Measurements from ENCODE around the gene SP9. TPM values are rescaled to one million over a fixed set of nuclear protein-coding genes. Genes with fewer than 3 reads are reported as not detected.
A peak's percentile ranks its signal among the peaks of the same experiment; 100 is the strongest.

The SP9 gene
- not detected in 2 replicates for total RNA-seq (2014; rRNA removed; shearing (Covaris generic); ENCODE audit: low replicate concordance)

GRCh38 chr2:174334781-174335251, at the start of gene SP9:
SP9 (plus strand) TSS chr2:174334954; CDS start chr2:174335093, 139 bp downstream.
- H3K36me3 ChIP-seq, result no peaks in the 10 kb centered on the region
- DNase-seq, result peak; percentile 67
- peaks cover 17% of the 10 kb centered on the region for H3K27me3 ChIP-seq
- peak within 1 kb of the TSS; percentile 44 for H3K4me3 ChIP-seq
- H3K9me3 ChIP-seq, result no peaks in the 10 kb centered on the region

DNA sequence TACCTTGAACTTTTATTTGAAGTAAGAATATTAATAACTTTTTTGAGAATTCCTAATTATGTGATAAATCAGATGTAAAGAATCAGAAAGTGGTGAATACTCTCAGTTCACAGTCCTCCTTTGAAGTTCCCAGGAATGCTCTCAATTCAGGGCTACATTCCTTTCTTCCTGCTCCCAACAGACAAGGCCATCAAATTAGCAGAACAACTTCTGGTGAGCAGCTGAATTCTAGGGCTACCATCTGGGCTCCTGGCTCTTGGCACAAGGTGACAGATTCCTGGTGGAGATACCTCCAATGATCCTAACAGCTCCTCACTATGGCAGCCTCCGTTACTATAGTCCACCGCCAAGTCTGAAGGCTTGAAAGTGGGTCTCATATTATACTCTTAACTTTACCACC, 48.6 kb upstream of the SP9 start:
- no peak for DNase-seq
- Histone ChIP-seq H3K27me3 (no peaks in the 10 kb centered on the region; the same call in none of the 2 replicates), H3K9me3 (no peaks in the 10 kb centered on the region), H3K4me3 (no peak overlapping the region), H3K36me3 (no peaks in the 10 kb centered on the region)

DNA sequence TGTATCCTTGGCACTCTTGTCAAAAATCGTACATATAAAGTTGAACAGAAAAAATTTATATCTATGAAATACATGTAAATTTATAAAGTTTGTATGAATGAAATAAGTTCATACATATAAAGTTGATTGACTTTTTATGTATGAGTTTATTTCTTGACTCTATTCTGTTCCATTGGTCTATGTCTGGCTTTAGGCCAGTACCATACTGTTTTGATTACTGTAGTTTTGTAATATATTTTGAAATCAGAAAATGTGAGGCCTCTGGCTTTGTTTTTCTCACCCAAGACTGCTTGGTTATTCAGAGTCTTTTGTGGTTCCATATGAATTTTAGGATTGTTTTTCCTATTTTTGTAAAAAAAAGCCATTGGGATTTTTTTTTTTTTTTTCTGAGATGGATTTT, 41.8 kb upstream of the SP9 start:
- H3K9me3 ChIP-seq, result peaks cover 3% of the 10 kb centered on the region; the same call in 1 of the 2 replicates
- DNase-seq, result no peak
- H3K27me3 ChIP-seq, result no peaks in the 10 kb centered on the region
- no peaks in the 10 kb centered on the region for H3K36me3 ChIP-seq
- no peak overlapping the region for H3K4me3 ChIP-seq

- peaks cover 12% of the 10 kb centered on the region for H3K27me3 ChIP-seq
- no peak for DNase-seq
- no peaks in the 10 kb centered on the region for H3K9me3 ChIP-seq
- H3K36me3 ChIP-seq, result no peaks in the 10 kb centered on the region
- no peak overlapping the region for H3K4me3 ChIP-seq
Measured at GRCh38 chr2:174300114-174300513, 34.6 kb upstream of the SP9 start.

GRCh38 chr2:174312581-174313234, 22.0 kb upstream of the SP9 start:
- no peak for DNase-seq
- Histone ChIP-seq H3K9me3 (no peaks in the 10 kb centered on the region), H3K36me3 (no peaks in the 10 kb centered on the region), H3K27me3 (peaks cover 17% of the 10 kb centered on the region), H3K4me3 (no peak overlapping the region)

DNA sequence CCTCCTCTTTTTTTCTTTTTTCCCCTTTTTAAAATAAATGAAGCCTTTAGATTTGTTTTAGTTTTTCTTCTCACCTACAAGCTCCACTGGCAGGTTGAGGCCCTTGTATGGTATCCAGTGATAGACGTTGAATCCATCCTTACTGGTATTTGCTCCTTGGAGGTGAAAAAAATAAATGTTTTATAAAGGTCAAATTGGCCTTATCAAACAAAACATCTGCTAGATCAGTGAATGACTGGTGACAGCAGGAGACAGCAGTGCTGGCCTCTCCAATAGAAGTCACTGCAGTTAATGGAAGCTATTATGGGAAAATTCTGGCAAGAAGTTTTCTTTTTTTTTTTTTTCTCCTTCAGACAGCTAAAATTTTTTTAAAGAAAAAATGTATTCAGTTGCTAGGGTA, 12.6 kb upstream of the SP9 start:
- Histone ChIP-seq H3K36me3 (no peaks in the 10 kb centered on the region), H3K9me3 (no peaks in the 10 kb centered on the region), H3K27me3 (peaks cover 8% of the 10 kb centered on the region; the same call in 1 of the 2 replicates), H3K4me3 (no peak overlapping the region)
- DNase-seq, result no peak

DNA sequence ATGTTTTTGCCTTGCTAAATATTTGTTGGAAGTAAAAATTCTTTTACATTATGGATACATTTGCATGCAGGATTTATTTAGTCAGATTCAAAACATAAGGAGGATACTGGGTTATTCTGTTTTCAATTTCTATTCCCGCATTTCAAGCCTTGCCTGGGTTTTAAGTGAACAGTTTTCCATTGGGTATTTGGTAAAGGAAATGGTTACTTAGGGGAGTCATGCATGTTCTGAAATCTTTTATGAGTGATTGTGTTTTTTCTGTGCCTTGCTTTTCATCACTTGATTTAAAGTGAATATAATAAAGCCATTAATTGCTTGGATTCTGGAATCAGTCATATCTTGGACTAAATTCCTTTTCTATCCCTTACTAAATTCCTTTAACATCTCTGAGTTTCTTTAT, 12.0 kb upstream of the SP9 start:
- peaks cover 14% of the 10 kb centered on the region for H3K27me3 ChIP-seq
- H3K9me3 ChIP-seq, result no peaks in the 10 kb centered on the region
- no peak for DNase-seq
- no peak overlapping the region for H3K4me3 ChIP-seq
- H3K36me3 ChIP-seq, result no peaks in the 10 kb centered on the region

GRCh38 chr2:174324530-174324929, 10.2 kb upstream of the SP9 start:
- Histone ChIP-seq H3K9me3 (no peaks in the 10 kb centered on the region), H3K27me3 (peaks cover 17% of the 10 kb centered on the region), H3K4me3 (no peak overlapping the region), H3K36me3 (no peaks in the 10 kb centered on the region)
- no peak for DNase-seq

- DNase-seq, result no peak
Measured at GRCh38 chr2:174325373-174326160, 9.2 kb upstream of the SP9 start.

DNA sequence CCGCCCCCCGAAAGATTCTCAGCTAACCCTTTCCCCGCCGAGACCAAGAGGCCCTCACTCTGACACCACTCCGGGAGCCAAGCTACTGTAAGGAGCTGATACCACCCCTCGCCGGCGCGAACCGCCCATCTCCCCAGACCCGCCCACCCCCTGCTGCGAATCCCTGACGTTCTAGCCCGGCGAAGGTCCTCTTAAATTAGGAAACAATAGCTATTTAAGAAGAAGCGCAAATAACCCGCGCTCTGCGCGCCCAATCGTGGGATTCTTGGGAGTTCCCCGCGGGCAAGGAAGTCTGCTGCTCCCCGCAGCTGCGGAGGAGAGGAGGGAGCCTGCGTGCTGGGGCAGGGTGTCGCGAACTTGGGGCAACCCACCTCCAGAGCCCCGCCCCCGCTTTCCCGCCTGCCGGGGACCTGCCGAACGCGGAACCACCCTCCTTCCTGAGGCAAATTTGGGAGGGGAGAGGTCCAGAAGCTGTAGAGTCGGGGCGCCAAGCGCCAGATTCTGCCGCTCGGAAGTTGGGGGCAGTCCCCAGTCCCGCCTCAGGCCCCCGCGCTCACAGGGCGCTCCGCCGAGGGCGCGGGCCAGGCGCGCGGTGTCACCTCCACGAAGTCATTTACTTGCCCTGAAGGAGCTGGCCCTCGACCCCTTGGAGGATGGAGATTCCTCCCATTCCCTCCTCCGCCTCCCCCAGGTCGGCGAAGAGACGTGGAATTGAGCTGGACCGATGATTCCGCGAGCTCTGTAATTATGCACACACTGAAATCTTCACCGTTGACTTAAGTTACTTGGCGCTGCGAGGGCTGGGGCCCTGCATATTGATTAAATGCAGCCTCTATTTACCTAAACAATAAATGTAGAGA, 8.4 kb upstream of the SP9 start:
- no peak for DNase-seq
- H3K9me3 ChIP-seq, result no peaks in the 10 kb centered on the region
- peaks cover 16% of the 10 kb centered on the region for H3K27me3 ChIP-seq
- H3K4me3 ChIP-seq, result peak overlapping the region; percentile 38
- H3K36me3 ChIP-seq, result no peaks in the 10 kb centered on the region

More at GRCh38 chr2:174325373-174326160, 9.2 kb upstream of the SP9 start:
- H3K9me3 ChIP-seq, result no peaks in the 10 kb centered on the region
- no peak overlapping the region for H3K4me3 ChIP-seq
- H3K27me3 ChIP-seq, result peaks cover 16% of the 10 kb centered on the region
- H3K36me3 ChIP-seq, result no peaks in the 10 kb centered on the region

DNA sequence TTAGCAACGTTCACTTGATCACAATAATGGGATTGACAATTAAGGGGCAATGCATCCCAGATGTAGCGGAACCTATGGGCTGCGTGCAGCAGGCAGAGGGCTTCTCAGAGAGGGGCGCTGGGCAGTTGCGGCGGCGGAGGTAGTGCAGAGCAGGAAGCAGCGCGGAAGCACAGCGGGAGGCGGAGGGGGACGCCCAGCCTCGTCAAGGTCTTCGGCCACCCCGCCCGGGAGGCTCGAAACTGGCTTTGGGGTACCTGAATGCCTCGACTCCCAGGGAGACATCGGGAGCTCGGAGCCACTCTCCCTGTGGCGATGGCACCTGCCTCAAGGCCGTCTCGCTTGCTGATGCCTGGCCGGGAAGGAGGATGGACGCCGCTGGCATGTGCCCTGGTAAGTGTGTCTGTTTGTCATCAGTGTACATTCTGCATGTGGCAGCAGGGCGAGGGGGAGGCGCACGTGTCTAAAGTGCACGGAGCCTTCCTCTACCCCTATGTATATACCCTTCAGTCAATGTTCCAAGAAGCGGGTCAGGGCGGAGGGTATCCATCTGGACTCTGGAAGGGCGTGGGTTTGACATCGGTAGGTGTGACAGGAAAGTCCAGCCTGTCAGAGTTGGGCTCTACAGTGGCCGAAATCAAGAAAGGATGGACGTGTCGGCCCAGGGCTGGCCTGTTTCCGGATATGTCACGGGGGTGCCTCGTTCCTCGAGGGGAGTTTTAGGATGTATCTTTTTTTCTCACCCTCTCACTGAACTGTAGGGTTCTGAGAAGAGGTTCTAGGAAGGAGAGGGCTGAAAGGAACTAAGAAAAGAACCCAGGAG, 7.5 kb upstream of the SP9 start:
- peaks cover 16% of the 10 kb centered on the region for H3K27me3 ChIP-seq
- H3K4me3 ChIP-seq, result no peak overlapping the region
- H3K9me3 ChIP-seq, result no peaks in the 10 kb centered on the region
- no peak for DNase-seq
- no peaks in the 10 kb centered on the region for H3K36me3 ChIP-seq

DNA sequence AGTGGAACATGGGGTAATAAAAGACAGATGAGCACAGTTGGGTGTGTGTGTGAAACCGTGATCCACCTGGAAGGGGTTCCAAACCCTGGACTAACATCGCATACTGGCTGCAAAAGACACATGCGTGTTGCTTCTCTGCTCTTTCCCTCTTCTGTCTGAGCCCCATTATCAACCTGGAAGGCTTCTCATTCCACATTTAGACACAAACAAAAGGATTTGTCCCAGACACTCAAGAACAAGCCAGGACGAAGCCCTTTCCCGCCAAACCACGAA, 7.0 kb upstream of the SP9 start:
- no peaks in the 10 kb centered on the region for H3K9me3 ChIP-seq
- H3K27me3 ChIP-seq, result peaks cover 16% of the 10 kb centered on the region
- DNase-seq, result no peak
- H3K4me3 ChIP-seq, result no peak overlapping the region
- no peaks in the 10 kb centered on the region for H3K36me3 ChIP-seq

DNA sequence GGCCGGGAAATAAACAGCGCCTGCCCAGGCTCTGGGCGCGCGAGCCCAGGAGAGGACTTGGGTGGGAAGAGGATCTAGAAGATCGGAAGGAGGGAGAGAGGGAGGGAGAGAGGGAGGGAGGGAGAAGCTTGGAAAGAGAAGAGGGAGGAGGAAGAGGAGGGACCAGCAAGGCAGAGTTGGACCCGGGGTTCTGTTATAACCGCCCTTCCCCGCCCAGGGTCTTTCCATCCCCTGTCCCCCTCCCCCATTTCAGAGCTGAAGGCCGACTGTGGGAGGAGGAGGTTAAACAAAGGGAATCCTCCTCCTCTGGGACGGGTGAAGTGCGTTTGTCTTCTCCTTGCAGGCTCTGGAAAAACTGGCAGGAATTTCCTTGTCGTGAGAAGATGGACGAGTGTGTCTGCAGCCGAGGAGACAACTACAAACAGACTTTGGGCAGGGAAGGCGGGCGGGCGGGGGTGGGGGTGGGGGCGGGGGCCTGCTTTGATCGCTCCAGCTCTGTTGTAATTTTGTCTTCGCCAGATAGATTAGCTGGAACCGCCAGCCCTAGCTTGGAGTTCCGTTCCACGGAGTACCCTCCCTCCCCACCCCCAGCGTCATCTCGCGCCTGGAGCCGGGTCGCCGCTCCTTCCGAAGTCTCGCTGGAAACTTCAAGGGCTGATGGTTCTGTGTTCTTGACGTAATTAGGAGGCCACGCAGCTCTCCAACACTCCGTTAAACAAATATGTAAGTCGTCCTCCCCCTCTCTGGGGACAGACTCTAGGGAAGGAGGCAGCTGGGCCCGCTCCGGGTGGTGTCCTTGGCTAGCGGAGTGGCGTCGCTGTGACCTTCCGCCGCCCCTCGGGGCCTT, 6.4 kb upstream of the SP9 start:
- H3K9me3 ChIP-seq, result no peaks in the 10 kb centered on the region
- DNase-seq, result no peak
- H3K27me3 ChIP-seq, result peaks cover 16% of the 10 kb centered on the region
- H3K4me3 ChIP-seq, result no peak overlapping the region
- no peaks in the 10 kb centered on the region for H3K36me3 ChIP-seq

GRCh38 chr2:174328961-174329715, 5.6 kb upstream of the SP9 start:
- DNase-seq, result no peak
- Histone ChIP-seq H3K27me3 (peaks cover 16% of the 10 kb centered on the region), H3K36me3 (no peaks in the 10 kb centered on the region), H3K9me3 (no peaks in the 10 kb centered on the region), H3K4me3 (no peak overlapping the region)

Measured in MG63 (cell line).